ENCODE data around the gene TBC1D19. TPM values are rescaled to one million over a fixed set of nuclear protein-coding genes. Genes with fewer than 3 reads are reported as not detected.

The TBC1D19 gene
- total RNA-seq, 1 experiment from 2014 or later = 2.2 TPM

- H3K27ac ChIP-seq (ENCODE audit: low read length) = no peak overlapping the region
- TF ChIP-seq POLR2AphosphoS5 (IDR thresholded peaks at IDR 0.05; ENCODE audit: low read depth, low read length) = no peak
- no peak for TF ChIP-seq SIN3A (IDR thresholded peaks at IDR 0.05; ENCODE audit: borderline replicate concordance, insufficient read depth, low read depth, low read length)
- no peaks in the 10 kb centered on the region for H3K9me3 ChIP-seq (ENCODE audit: control insufficient read depth, insufficient read depth, low read depth, low read length)
- BruUV-seq (replicated peaks) = no TSS peak
- CTCF ChIA-PET = no interaction called here
- in situ Hi-C loops (cut with HindIII; ENCODE audit: low pct_unique_long_range_greater_than_20kb, low sequenced_read_pairs) = no loop called here
- no peak for ATAC-seq
- no peak overlapping the region for H3K4me3 ChIP-seq (ENCODE audit: low read depth in 2 of 2, low read length in 2 of 2)
- no peak for DNase-seq (ENCODE audit: low read depth, low spot score)
- H3K27me3 ChIP-seq (ENCODE audit: control insufficient read depth, insufficient read depth, low read length) = no peaks in the 10 kb centered on the region
- H3K4me1 ChIP-seq (ENCODE audit: control insufficient read depth, insufficient read depth, low read length) = no peaks in the 10 kb centered on the region
- no peaks in the 10 kb centered on the region for H3K36me3 ChIP-seq (ENCODE audit: control insufficient read depth, insufficient read depth, low read length)
- intact Hi-C loops (cut with micrococcal nuclease; ENCODE audit: unreplicated experiment) = no loop called here
- POLR2A ChIA-PET = no interaction called here
Measured at GRCh38 chr4:26729027-26729426, 145.1 kb downstream of the TBC1D19 start.

GRCh38 chr4:26729547-26729946, 145.7 kb downstream of the TBC1D19 start:
- no peak for DNase-seq (ENCODE audit: low read depth, low spot score)
- Histone ChIP-seq H3K9me3 (ENCODE audit: control insufficient read depth, insufficient read depth, low read depth, low read length) (no peaks in the 10 kb centered on the region), H3K36me3 (ENCODE audit: control insufficient read depth, insufficient read depth, low read length) (no peaks in the 10 kb centered on the region), H3K27ac (ENCODE audit: low read length) (no peak overlapping the region), H3K4me3 (ENCODE audit: low read depth in 2 of 2, low read length in 2 of 2) (no peak overlapping the region), H3K4me1 (ENCODE audit: control insufficient read depth, insufficient read depth, low read length) (no peaks in the 10 kb centered on the region), H3K27me3 (ENCODE audit: control insufficient read depth, insufficient read depth, low read length) (no peaks in the 10 kb centered on the region)
- CTCF ChIA-PET = interaction anchor here (0.5 kb wide), 1 partner anchor 63 kb away, joined by 4 read pairs; no protein-coding TSS in a partner anchor
- POLR2A ChIA-PET = no interaction called here
- no peak for TF ChIP-seq SIN3A (IDR thresholded peaks at IDR 0.05; ENCODE audit: borderline replicate concordance, insufficient read depth, low read depth, low read length)
- TF ChIP-seq POLR2AphosphoS5 (IDR thresholded peaks at IDR 0.05; ENCODE audit: low read depth, low read length) = no peak
- TF ChIP-seq, protein P1, sequence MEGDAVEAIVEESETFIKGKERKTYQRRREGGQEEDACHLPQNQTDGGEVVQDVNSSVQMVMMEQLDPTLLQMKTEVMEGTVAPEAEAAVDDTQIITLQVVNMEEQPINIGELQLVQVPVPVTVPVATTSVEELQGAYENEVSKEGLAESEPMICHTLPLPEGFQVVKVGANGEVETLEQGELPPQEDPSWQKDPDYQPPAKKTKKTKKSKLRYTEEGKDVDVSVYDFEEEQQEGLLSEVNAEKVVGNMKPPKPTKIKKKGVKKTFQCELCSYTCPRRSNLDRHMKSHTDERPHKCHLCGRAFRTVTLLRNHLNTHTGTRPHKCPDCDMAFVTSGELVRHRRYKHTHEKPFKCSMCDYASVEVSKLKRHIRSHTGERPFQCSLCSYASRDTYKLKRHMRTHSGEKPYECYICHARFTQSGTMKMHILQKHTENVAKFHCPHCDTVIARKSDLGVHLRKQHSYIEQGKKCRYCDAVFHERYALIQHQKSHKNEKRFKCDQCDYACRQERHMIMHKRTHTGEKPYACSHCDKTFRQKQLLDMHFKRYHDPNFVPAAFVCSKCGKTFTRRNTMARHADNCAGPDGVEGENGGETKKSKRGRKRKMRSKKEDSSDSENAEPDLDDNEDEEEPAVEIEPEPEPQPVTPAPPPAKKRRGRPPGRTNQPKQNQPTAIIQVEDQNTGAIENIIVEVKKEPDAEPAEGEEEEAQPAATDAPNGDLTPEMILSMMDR (IDR thresholded peaks at IDR 0.05) = no peak
- TF ChIP-seq, protein P2, sequence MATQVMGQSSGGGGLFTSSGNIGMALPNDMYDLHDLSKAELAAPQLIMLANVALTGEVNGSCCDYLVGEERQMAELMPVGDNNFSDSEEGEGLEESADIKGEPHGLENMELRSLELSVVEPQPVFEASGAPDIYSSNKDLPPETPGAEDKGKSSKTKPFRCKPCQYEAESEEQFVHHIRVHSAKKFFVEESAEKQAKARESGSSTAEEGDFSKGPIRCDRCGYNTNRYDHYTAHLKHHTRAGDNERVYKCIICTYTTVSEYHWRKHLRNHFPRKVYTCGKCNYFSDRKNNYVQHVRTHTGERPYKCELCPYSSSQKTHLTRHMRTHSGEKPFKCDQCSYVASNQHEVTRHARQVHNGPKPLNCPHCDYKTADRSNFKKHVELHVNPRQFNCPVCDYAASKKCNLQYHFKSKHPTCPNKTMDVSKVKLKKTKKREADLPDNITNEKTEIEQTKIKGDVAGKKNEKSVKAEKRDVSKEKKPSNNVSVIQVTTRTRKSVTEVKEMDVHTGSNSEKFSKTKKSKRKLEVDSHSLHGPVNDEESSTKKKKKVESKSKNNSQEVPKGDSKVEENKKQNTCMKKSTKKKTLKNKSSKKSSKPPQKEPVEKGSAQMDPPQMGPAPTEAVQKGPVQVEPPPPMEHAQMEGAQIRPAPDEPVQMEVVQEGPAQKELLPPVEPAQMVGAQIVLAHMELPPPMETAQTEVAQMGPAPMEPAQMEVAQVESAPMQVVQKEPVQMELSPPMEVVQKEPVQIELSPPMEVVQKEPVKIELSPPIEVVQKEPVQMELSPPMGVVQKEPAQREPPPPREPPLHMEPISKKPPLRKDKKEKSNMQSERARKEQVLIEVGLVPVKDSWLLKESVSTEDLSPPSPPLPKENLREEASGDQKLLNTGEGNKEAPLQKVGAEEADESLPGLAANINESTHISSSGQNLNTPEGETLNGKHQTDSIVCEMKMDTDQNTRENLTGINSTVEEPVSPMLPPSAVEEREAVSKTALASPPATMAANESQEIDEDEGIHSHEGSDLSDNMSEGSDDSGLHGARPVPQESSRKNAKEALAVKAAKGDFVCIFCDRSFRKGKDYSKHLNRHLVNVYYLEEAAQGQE (IDR thresholded peaks at IDR 0.05; ENCODE audit: insufficient read depth in 1 of 2, low read depth in 2 of 2, low read length in 1 of 2) = no peak
- no peak for TF ChIP-seq TCF7L2 (IDR thresholded peaks at IDR 0.05; ENCODE audit: low read depth, low read length)
- ATAC-seq = no peak
- no TSS peak for BruUV-seq (replicated peaks)
- in situ Hi-C loops (cut with HindIII; ENCODE audit: low pct_unique_long_range_greater_than_20kb, low sequenced_read_pairs) (no loop called here), intact Hi-C loops (cut with micrococcal nuclease; ENCODE audit: unreplicated experiment) (no loop called here)

DNA sequence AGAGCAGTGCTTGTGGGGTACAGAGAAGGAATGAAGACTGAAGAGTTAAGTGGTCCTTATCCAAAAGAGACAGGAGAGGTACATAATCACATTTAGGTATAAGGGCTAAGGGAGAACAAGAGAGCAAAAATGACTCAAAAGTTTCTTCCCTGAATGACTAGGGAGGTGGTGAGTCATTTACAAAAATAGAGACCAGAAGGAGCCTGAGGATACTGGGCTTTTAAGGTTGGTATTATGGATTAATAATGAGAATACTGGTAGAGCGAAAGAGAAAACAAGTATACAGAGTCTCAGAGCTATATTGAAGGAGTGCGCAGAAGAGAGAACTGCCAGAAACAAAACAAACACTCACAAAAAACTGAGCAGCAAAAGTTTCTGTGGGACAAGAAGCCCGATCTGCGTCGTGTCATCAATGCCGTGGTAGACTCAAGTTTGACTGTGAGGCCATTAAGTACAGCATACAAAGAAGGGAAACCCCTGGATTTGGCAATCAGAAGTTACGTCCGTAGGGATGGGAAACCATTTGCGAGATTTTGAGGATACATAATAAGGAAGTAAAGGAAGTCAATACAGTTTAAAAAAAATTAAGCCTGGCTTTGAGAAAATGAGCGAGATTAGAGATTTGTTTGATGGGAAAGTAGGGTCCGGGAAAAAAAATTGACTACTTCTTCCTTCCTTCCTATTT, 147.6 kb downstream of the TBC1D19 start:
- H3K4me1 ChIP-seq (ENCODE audit: control insufficient read depth, insufficient read depth, low read length) = no peaks in the 10 kb centered on the region
- H3K9me3 ChIP-seq (ENCODE audit: control insufficient read depth, insufficient read depth, low read depth, low read length) = no peaks in the 10 kb centered on the region
- H3K27ac ChIP-seq (ENCODE audit: low read length) = no peak overlapping the region
- H3K4me3 ChIP-seq (ENCODE audit: low read depth in 2 of 2, low read length in 2 of 2) = no peak overlapping the region
- ATAC-seq = no peak
- intact Hi-C loops (cut with micrococcal nuclease; ENCODE audit: unreplicated experiment) (no loop called here), in situ Hi-C loops (cut with HindIII; ENCODE audit: low pct_unique_long_range_greater_than_20kb, low sequenced_read_pairs) (no loop called here)
- no peaks in the 10 kb centered on the region for H3K27me3 ChIP-seq (ENCODE audit: control insufficient read depth, insufficient read depth, low read length)
- TF ChIP-seq, protein P2 (IDR thresholded peaks at IDR 0.05; ENCODE audit: insufficient read depth in 1 of 2, low read depth in 2 of 2, low read length in 1 of 2) = no peak
- TF ChIP-seq TCF7L2 (IDR thresholded peaks at IDR 0.05; ENCODE audit: low read depth, low read length) (no peak), POLR2AphosphoS5 (IDR thresholded peaks at IDR 0.05; ENCODE audit: low read depth, low read length) (no peak), SIN3A (IDR thresholded peaks at IDR 0.05; ENCODE audit: borderline replicate concordance, insufficient read depth, low read depth, low read length) (no peak)
- TF ChIP-seq, protein P1 (IDR thresholded peaks at IDR 0.05) = no peak
- DNase-seq (ENCODE audit: low read depth, low spot score) = no peak
- ChIA-PET CTCF (no interaction called here), POLR2A (no interaction called here)
- no peaks in the 10 kb centered on the region for H3K36me3 ChIP-seq (ENCODE audit: control insufficient read depth, insufficient read depth, low read length)
- no TSS peak for BruUV-seq (replicated peaks)

Data from Panc1 (cell line).